HG03342 (cell line): Measurements from ENCODE around the gene CCNE1.

ENCODE experiments used
- ATAC-seq: cut with Tn5 transposase; IDR thresholded peaks from one replicate; pipeline ENCODE4 v1.9.1; 2021; ENCODE audit warnings: mild to moderate bottlenecking, moderate library complexity; ENCODE audit not compliant: unreplicated experiment

CCNE1 gene

DNA sequence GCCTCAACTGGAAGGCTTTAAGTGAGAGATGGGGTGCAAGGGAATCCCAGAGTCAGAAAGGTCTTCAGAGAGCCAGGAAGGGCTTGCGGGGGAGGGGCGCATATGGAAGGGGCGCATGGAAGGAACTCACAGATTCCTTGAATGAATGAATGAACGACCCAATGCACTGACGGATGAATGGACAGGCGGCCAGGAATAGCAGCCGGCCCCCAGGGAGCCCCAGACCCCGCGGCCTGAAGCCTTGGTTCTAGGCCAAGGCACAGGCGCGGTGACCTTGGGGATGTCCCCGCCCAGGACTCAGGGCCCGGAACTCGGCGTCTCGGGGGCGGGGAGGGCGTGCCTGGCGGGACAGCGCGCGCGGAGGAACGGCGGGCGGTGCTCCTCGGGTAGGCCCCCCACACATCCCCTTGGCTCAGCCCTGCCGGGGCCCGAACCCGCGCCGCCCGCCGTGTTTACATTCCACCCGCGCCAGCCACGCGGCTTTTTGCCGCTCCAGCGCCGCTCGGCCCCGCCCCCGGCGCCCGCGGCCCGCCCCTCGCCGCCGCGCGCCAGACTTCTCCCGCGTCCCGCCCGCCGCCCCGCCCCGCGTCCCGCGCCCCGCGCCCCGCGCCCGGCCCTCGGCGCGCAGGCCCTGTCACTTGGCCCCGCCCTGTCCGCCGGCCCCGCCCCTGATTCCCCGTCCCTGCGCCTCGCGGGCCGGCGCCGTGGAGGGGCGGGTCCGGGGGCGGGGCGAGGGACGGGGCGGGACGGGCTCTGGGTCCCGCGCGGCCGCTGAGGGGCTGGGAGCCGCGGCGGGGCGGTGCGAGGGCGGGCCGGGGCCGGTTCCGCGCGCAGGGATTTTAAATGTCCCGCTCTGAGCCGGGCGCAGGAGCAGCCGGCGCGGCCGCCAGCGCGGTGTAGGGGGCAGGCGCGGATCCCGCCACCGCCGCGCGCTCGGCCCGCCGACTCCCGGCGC is at the start of gene CCNE1:
TSS of gene CCNE1 (plus strand) at position 867 of the 955 bp plus-strand sequence. CDS start 565 bp downstream, outside the sequence.
- peak; percentile 75 for ATAC-seq

DNA sequence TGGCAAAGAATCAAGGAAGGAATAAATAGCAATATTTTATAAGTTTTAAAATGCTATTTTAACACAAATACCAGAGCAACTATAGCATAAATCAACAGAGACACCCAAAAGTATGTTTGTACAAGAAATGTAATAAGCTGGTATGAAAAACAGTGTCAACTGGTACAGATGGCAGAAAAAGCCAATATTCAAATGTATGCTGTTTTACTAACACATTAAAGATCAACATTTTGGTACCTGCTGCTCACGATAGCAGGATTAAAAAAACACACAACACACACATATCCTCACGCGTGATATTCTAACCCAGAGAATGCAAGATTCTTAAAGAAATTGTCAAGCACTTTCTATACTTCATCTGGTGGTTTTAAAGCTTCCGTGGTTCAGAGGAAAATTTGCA is 48.6 kb upstream of the CCNE1 start:
- no peak for ATAC-seq

DNA sequence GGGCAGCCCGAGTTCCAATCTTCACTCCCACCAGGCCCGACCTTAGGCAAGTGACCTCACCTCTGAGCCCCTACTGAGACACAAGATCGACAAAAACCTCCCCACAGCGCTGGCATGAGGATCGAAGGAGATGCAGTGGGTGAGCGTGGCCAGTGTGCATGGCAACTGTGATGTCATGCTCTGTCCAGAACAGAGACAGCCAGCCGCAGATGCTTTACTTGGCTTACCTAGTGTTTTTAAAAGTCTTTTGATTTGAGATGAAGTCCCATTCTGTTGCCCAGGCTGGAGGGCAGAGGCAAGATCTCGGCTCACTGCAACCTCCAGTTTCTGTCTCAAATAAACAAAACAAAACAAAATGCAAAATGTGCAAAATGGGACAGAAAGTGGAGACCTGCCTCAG is 47.4 kb upstream of the CCNE1 start:
- no peak for ATAC-seq

DNA sequence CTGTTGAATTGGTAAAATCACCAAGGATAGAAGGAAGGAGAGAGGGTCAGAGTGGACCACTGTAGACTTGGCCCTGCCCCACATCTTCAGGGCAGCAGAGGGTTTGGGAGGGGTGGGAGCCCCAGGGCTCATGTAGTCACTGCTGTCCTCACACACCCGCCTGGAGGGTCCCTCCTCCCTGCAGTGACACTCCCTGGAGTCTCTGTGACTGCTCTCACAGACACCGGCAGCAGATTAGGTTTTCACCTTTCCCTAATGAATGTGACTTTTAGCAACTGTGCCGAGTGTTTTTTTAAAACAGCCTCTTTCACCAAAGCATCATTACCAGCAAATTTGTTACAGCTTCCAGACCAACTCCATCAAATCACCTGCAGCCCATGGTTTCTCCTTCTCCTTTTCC is 45.7 kb upstream of the CCNE1 start:
- ATAC-seq = no peak

DNA sequence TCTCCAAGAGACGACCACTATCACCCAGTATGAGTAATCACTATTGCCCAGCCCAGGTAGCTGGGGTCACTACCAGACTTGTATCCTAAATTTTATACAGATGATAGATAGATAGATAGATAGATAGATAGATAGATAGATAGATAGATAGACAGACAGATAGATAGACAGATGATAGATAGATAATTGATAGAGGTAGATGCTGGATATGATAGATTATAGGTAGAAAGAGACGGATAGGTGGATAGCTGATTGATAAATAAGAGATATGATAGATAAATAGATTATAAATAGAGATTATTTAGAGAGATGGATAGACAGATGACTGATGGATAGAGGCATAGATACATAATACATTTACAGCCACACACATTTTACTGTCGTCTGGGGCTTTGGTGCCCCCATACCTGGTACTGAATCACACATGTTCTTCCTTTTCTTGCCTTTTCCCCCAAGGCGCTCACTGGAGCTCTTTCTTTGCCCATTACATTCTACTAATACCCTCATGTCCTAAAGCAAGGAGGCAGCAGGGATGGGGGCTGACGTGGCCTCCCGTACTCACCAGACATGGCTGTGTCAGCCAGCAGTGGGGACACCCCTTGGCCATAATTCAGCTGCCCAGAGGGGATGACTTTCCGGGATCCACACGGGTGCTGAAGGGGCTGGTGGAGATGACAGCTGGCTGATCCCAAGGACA is 44.6 kb upstream of the CCNE1 start:
- ATAC-seq = no peak

DNA sequence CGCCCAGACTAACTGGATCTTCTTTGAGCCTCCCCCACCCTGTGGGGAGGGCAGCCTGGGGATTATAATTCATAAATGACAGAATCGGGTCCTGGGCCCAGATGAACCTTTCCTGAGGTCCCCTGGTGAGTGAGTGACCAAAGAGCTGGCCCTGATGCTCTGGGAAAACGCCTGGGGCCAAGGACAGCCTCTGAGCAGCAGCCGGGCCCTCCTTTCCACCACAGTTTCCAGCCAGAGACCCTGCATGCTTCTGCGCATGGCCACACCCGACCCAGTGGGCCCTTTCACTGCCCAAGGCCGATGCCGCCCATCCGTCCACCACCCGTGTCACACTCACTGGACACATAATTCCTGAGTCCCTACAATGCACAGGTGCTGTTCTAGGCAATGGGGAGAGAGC is 43.6 kb upstream of the CCNE1 start:
- no peak for ATAC-seq

DNA sequence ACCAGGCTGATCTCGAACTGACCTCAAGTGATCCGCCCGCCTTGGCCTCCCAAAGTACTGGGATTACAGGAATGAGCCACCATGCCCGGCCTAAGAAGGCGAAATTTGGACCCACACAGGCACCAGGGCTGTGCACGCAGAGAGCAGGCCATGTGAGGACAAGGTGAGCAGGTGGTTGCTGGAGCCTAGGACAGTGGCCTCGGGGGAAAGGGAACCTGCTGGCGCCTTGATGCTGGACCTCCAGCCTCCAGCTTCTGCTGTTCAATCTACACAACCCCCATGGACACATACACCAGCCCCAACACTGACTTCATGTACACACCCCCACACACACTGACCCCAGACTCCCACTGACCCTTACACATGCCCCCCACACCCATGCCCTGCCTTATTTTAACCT is 41.8 kb upstream of the CCNE1 start:
- ATAC-seq = no peak

DNA sequence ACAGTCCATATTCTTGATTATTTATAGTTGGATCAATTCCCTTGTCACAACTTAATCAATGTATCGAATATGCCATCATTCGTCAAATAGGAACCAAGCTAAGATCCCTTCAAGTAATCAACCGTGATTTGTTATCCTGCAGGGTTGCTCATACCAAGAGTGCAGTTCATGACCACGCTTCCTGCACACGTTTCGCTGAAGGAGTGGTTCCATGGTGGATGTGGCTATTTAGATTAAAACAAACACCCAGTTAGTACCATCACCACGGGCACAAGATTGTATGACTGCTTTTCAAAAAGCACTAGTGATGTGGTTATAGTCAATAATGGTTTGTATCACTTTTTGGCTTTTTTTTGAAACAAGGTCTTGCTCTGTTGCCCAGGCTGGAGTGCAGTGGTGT is 41.1 kb upstream of the CCNE1 start:
- ATAC-seq = no peak

DNA sequence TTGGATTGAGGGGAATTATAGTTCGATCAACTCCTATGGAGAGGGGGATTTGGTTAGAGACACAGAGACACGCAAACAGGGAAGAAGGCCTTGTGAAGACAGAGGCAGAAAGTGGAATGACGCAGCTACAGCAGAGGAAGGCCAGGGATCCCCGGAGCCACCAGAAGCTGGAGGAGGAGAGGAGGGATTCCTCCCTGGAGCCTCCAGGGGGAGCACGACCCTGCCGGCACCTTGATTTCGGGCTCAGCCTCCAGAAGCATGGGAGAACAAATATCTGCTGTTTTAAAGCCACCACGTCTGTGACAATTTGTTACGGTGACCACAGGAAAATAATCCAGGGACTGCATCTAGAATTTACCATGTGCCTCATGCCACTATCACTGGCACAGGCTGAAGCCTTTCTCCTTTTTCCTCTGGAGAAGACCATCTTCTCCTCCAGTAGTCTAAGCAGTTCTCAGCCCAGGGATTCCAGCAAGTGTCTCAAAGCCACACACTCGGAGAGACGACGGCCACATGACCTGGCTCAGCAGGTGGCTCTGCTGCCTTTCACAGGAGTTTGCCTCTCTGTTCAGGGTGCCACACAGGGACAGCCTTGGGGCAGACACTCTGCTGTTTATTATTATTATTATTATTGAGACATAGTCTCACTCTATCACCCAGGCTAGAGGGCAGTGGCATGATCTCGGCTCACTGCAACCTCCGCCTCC is 39.9 kb upstream of the CCNE1 start:
- no peak for ATAC-seq

DNA sequence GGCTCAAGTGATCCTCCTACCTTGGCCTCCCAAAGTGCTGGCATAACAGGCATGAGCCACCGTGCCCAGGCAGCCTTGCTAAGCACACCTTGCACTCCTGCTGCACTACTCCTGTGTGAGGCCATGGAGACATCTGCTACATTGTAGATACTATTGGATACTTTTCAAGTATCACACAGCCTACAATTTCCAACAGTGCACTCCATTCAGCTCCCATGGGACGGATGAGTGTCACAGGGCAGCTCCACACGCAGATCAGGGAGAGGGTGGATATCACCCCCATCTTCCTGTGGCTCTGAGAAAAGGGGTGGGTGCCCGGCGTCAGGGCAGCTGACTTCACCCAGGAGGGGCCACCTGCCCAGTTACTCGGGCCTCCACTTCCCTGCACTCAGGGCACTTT is 39.1 kb upstream of the CCNE1 start:
- no peak for ATAC-seq

DNA sequence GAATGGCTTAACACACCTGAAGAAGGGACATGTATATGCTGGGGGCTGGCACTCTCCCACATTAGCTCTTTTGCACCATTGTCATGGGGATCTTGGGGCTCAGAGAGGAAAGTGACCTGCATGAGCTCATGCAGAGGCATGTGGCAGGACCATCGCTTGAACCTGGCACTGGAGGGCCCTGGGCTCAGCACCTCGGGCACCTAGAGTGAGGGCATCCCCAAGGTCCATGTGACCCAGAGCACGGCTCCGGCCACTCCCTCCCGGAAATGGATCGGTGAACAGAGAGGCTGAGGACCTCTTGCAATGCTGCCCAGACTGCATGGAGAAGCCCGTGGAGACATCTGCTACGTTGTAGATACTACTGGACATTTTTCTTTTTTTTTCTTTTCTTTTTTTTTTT is 38.6 kb upstream of the CCNE1 start:
- ATAC-seq = no peak

DNA sequence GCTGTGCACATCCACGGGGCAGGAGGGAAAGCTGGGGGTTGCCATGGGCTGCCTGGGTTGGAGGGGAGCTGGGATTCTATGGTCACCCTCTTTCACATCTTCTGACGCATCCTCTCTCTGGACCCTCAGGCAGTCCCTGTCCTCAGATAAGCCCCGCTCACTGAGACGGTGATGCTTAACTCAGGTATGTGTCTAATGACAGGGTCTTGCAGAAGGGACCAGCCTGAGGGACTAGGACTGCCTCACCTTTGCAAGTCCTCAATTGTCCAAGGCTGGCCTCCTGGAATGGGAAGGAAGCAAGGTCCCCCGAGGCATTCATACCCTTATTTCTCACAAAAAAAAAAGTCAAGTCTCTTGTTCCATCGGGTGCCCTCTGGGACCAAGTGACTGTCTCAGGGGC is 37.7 kb upstream of the CCNE1 start:
- no peak for ATAC-seq

DNA sequence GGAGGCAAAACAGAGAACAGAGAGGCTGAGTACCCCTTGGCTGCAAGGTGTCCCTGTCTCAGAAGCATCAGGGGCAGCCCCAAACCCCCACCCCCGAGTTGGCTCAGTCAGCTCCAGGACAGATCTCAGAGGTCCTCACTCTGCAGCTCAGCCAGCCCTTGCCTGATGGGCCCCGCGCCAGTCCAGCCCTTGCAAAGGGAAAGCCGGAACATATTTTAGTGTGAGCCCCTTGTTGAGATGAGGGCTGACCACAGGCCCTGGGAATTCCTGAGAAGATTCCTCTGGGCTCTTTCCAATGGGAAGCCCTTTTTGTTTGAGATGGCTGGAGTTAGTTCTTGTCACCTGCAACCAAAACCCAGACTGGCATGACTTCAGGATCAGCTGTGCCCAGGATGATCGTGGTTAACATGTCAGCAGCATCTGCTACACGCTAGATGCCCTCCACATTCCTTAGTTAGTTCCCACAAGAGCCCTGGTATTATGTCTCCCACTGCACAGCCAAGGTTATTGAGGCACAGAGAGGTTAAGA is 33.9 kb upstream of the CCNE1 start:
- no peak for ATAC-seq

DNA sequence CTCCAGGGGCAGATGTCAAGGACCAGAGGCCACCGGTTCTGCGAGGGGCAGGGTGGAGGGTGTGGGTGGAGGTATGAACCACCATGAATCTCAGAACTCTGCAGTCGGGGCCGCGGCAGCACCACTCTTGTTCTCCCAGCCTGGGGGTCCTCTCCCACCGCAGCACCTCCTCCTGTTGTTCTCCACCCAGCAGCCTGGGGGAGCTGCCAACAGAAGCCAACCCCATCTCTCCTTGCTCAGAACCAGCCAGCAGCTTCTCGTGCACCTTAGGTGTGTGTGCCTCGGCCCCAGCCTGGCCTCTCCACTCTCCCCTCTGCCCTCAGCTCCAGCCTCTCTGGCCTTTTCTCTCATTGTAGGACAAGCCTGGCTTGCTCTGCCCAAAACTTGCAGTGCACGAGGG is 31.9 kb upstream of the CCNE1 start:
- ATAC-seq = no peak

DNA sequence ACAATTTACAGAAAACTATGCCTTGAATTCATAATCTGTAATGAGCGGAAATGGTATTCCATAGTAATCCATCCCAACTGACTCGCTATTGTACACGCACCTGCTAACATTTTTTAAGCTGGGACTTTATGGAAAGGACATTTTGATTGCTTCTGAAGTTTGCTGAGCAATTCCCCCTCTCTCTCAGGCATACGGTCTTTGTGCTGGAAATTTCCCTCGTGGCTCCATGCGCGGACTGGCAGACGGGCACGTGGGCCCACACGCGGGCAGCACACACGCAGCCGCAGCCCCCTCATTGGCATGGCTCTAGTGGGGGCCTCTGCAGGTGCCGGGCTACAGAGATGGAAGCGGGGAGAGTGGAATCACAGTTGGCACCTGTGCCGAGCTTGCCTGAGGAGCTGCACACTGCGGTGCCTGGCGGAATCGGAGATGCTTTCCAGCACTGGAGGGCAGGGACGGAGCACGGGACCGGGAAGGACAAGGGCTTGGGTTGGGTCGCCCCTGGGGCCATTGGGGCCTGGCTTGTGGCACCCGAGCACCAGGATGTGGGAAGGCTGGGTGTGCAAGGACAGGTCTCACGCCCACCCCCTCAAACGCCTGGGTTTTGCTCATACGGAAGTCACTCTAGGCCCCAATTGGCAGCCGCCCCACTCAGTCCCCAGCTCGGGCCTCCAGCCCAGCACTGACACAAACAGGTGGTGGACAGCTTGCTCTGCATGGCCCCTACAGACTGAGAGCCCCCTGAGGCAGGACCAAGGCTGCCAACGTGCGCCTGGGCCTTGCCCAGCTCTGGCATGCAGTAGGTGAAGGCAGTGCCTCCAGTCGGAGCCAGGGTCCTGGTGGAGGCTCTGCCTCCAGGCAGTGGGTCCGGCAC is 30.2 kb upstream of the CCNE1 start:
- ATAC-seq = no peak

DNA sequence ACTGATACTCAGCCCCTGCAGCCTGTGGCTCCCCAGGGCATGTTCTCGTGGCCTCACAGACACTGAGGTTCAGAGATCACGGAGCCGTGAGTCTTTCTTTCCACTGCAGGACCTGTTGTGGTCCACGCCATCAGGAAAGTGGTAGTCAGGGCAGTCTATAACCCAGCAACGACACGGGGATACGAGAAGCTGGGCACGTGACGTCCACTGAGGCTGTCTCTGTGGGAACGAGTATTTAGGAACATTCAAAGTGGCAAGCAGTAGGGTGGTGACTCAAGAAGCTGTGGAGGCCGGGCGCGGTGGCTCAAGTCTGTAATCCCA is 29.6 kb upstream of the CCNE1 start:
- no peak for ATAC-seq

DNA sequence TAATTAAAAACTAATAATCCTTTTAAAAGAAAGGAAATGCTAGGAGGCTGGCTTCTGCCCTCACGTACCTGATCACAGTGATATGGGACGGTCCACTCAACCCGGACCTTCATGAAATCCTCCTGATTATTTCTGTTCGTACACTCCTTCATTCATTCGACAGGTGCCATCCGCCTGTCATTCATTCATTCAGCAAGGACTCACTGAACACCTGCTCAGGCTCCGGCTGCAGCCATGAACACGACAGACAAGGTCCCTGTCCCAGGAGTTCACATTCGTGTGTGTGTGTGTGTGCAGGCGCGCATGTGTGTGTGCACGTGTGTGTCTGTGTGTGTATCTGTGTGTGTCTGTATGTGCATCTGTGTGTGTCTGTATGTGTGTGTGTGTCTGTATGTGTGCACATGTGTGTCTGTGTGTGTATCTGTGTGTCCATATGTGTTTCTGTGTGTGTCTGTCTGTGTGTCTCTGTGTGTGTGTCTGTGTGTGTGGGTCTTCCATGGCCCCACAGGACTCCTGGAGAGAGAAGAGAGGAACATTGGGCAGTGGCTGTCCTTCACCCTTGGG is 28.1 kb upstream of the CCNE1 start:
- no peak for ATAC-seq

DNA sequence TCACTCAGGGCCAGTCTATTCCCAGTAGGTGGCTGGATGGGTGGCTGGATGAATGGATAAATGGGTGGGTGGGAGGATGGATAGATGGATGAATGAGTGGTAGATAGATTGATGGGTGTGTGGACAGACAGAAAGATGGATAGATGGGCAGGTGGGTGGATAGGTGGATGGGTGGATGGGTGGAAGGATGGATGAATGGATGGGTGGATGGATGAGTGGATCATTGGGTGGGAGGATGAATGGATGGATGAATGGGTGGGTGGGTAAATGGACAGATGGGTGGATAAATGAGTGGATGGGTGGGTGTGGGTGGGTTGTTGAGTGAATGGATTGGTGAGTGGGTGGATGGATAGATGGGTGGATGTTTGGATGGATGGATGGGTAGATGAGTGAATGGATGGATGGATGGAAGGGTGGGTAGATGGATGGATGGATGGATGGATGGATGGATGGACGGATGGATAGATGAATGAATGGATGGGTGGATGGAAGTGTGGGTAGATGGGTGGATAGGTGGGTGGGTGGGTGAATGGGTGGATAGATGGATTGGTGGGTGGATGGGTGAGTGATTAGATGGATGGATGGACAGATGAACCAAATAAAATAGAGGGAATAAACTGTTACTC is 27.1 kb upstream of the CCNE1 start:
- ATAC-seq = no peak

DNA sequence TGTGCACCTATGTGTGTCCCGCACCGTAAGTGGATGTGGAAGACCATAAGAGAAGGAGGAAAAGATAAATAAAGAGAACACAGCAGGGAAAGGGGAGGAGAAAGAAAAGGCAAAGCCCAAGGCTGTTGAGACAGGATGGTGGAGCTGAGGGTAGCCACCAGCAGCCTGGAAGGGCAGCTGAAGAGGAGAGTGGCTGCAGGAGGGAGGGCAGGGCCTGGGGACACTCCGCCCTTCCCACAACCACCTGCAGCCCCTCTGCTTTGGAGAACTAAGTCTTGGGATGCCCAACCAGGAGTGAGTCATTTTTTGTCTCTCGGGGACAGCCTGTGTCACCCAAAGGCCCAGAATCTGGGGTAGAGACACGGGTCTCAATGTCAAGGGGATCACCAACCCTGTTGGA is 26.4 kb upstream of the CCNE1 start:
- no peak for ATAC-seq
